Activated CD8-positive, alpha-beta memory T cell treated with anti-CD3 and anti-CD28 coated beads, Interleukin-2, amount 10 ng/mL, durations not matched to agents 7 days and 5 days (primary cell): ENCODE measurements around the gene LRRIQ1. TPM values are rescaled to one million over a fixed set of nuclear protein-coding genes. Genes with fewer than 3 reads are reported as not detected.

Source experiments
- total RNA-seq, 2 experiments: library from RNA; stranded (reverse); gene quantifications; one replicate each; pipeline ENCODE4 v1.2.3, GENCODE V29; 2021

The LRRIQ1 gene
- total RNA-seq, 2 experiments from 2014 or later = not detected

Other genes starting within 250 kb of the LRRIQ1 start
- gene SLC6A15, start 123.6 kb upstream of the LRRIQ1 start, total RNA-seq = not detected
- gene TSPAN19, start 74 bp upstream of the LRRIQ1 start, total RNA-seq = not detected
- not detected for gene ALX1, start 243.9 kb downstream of the LRRIQ1 start, total RNA-seq